GM12872 (cell line): Measurements from ENCODE around the gene CCDC12.

ENCODE experiments used
- CTCF ChIP-seq: IDR thresholded peaks from 3 replicates; pipeline ENCODE4 v1.5.1; 2011; ENCODE audit warnings: low read depth, mild to moderate bottlenecking, low read length, moderate library complexity; ENCODE audit not compliant: insufficient read depth

CCDC12 gene

DNA sequence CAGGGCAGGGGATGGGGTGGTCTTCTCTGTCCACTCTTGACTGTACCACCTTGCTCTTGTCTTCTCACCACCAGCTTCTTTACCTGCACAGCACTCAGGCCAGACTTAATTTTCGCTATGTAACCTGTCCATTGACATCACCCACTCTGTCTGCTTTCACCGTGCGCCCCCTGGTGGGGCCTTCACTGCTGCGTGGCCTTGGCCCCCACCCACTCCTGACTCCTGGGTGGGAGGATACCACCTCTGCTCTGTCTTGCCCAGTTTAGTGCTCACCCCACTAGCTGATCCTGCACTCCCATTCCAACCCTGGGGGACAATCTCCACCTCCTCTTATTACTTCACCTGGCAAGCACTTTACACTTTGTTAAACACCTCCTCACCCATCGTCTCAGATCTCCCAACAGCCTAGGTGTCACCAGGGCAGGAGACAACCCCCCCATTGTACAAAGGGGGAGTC lies 81.3 kb downstream of the CCDC12 start:
- peak; percentile 95 for TF ChIP-seq CTCF

DNA sequence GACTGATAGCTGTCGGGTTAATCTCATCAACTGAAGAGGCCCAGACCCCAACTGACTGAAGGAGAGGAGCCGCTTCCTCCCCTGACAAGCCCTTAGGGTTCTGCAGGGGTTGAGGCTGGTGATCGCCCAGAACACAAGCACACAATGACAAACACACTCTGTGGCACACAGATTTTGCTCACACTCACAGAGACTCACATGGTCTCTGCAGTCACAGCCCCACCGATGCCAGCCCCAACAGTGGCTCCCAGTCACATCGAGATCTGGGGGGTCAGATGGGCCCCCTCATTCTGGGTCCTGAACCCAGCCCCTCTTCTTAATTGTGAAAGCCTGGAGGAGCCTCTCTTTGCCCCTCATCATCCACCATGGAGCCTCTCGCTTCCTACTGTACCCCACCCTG lies 82.3 kb downstream of the CCDC12 start:
- no peak for TF ChIP-seq CTCF

DNA sequence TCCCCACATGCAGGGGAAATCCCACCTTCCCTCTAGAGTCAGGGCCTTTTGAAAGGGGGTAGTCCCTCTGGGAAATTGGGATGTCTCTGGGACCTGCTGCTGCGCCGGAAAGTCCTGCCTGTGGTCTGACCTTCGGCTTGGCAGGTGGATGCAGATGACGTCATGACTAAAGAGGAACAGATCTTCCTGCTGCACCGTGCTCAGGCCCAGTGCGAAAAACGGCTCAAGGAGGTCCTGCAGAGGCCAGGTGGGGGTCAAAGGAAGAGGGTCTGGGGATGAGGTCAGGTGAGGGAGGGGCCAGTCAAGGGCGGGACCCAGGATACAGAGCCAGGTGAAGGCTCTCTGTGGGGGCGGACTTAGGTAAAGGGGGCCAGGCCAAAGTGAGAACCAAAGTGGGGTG lies 82.8 kb downstream of the CCDC12 start:
- no peak for TF ChIP-seq CTCF

DNA sequence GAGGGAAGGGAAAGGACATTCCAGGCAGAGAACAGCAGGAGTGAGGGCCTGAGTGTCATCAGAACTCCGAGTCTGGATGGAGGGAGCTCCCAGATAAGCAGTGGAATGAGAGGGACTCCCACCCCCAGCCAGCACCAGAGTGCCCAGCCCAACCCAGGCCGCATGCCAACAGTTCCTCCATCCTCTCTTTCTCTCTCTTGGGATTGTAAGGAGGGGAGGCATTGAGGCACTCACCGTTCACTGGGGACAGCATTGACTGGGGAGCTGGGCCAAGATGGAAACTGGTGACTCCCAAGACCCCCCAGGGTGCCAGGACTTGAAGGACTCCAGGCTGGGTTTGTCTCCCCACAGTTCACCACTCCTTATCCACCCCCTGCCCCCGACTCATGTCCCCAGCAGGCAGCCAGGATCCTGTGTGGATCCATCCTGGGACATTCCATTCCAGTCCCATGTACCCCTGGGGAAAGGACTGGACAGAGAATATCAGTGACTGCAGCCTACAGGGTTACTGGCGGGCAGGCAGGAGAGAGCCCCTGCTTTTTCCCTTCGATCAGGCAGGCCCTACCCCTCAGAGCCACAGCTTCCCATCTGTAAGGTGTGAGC lies 83.3 kb downstream of the CCDC12 start:
- no peak for TF ChIP-seq CTCF

- TF ChIP-seq CTCF = no peak
These were observed 84.0 kb downstream of the CCDC12 start for GRCh38 chr3:46892285-46893145.

GRCh38 chr3:46891132-46891531 lies 85.4 kb downstream of the CCDC12 start:
- no peak for TF ChIP-seq CTCF

DNA sequence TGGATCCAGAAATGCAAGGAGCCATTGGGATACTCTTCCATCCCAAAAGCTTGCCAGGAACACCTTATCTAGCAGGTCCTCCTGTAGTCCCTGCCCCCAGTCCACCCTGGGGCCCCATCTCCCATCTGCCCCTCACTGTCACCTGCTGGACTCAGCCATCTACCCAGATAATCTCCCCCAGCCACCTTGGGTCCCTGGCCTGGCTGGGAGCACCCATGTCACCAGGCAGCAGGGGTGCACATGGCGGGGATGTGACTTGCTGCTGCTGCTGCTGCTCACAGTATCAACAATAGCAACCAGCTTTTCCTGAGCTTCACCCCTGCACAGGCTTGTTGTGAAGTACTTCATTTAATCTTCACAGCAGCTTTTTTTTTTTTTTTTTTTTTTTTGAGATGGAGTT lies 86.4 kb downstream of the CCDC12 start:
- no peak for TF ChIP-seq CTCF
